GM12801 (cell line): ENCODE measurements around the gene GNB1L.

ENCODE experiments used
- TF ChIP-seq, protein P1 (sequence below): IDR thresholded peaks from one replicate; pipeline ENCODE4 v1.5.1; 2011; ENCODE audit warnings: control low read depth; ENCODE audit not compliant: insufficient read length; ENCODE audit errors: extremely low read depth

Gene GNB1L

DNA sequence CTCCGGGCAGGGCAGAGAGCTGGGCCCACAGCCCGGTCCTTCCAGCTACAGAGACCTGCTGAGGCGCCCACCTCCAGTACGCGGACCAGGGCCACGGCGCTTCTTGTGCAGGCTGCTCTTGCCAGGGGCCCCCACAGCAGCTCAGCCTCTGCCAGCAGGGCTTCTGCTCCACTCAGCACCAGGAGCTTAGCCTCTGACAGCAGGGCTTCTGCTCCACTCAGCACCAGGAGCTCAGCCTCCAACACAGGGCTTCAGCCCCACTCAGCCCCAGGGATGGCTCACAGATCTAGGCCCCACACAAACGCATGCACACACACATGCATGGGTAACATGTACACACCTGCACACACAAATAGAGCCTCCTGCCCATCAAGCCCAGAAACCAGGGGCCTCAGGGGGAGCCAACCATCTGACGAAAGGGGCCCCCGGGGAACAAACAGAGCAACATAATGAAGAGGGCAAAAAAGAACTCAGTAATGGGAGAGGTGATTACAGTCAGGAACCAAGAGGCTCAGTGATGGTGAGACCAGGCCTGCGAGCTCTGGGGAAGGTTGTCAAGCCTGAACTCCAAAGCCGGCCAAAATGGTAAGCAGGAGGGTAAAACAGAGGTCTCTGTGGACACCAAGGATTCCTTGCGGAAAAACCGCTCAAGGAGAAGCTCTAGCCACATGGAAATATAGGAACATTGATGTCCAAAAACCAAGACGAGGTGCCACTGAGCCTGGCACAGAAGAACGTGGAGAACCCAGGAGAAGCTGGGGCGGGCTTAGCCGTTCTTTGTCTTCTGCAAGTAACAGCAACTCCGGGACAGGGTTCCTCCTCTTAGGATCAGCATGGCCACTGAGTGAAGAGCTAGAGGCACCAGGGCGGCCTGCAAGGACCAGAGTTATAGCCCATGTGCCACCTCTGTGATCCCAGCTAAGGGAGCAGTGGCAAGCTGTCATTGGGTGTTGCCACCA lies 46.5 kb downstream of the GNB1L start:
- TF ChIP-seq, protein P1, sequence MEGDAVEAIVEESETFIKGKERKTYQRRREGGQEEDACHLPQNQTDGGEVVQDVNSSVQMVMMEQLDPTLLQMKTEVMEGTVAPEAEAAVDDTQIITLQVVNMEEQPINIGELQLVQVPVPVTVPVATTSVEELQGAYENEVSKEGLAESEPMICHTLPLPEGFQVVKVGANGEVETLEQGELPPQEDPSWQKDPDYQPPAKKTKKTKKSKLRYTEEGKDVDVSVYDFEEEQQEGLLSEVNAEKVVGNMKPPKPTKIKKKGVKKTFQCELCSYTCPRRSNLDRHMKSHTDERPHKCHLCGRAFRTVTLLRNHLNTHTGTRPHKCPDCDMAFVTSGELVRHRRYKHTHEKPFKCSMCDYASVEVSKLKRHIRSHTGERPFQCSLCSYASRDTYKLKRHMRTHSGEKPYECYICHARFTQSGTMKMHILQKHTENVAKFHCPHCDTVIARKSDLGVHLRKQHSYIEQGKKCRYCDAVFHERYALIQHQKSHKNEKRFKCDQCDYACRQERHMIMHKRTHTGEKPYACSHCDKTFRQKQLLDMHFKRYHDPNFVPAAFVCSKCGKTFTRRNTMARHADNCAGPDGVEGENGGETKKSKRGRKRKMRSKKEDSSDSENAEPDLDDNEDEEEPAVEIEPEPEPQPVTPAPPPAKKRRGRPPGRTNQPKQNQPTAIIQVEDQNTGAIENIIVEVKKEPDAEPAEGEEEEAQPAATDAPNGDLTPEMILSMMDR, result no peak

DNA sequence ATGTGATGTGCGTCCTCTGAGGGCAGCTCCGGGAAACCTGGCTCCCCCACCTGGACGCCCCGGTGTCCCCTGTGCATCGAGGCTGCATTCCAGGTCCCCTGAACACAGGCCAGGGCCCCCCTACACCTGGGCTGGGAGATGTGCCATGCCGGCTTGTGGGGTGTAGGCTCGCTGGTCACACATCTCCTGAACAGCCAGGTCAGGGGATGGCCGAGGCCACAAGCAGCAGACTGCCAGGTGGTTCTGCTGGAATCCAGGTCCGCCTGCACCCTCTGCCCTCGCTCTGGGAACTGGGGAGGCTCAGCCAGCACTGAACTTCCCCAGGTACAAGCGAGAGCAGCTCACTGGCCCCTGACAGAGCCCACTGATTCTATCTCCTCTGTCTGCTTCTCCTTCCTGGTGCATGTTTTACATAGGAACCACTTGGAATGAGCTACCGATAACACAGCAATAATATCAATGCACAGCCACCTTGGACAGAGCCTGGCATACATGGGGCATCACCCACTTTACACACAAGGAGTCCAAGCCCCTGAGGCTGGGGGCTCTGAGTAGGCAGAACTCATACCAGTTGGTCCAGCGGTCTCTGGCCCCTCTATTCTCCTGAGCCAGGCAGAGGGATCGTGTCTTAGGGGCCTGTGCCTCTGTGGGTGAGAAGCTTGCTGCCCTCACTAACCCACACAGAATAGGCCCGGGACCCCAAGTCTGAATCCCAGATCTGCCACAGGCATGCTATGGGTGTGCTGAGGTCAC lies 47.3 kb downstream of the GNB1L start:
- TF ChIP-seq, protein P1, result no peak

DNA sequence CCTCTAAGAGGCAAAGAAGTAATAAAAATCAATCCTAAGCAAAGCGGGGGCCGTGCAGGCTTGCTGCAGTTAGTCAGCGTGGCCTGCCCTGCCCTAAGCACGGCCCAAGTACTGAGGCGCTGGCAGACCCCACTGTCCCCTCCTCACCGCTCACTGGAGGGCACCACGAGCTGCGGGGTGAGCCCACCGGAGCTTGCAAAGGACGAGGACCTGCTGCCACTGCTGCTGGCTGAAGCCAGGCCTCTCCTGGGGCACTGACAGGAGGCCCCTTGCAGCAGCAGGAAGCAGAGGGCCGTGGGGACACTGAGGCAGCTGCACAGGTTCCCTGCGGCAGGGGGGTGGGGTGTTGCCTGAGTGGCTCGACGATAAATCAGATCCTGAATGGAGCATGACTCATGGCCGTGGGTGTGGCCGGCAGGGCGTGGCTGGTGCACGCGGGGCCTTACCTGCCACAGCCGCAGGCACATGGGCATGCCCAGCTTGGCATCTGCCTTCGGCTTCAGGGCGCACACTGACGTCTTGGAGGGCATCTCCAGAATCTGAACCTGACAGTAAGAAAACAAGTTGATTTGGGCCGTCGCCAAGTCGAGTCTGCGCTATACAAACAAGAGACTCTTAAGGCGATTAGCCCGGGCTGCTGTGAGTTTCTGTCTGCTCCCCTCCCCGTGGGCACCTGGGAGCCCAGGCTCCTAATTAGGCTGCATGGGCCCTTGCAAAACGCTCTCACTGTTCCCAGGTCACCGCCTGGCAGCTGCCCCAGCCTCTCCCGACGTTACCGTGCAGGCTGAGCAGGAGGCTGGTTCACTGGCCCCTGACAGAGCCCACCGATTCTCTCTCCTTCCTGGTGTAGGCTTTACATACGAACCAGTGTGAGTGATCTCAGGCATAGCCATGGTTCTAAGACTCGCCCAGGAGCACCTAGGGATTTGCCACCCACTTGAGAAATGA lies 48.2 kb downstream of the GNB1L start:
- TF ChIP-seq, protein P1, result no peak

DNA sequence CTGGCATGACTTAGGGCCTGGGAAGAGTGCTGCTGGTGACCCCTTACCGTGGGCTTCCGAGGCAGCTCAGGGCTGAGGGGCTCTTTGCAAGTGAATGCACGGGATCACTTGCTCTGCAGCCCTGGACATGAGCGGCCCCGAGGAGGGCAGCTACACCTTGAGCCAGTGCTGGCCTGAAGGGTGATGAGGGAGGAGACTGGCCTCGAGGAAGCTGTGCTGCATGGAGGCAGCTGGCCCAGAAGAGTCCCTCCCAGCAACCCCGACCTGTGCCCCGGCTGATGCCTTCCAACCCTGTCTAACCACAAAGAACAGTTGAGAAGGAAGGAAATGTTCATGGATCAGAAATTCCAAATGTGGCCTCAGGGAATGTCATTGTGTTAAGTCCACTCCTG lies 48.9 kb downstream of the GNB1L start:
- TF ChIP-seq, protein P1, result no peak

DNA sequence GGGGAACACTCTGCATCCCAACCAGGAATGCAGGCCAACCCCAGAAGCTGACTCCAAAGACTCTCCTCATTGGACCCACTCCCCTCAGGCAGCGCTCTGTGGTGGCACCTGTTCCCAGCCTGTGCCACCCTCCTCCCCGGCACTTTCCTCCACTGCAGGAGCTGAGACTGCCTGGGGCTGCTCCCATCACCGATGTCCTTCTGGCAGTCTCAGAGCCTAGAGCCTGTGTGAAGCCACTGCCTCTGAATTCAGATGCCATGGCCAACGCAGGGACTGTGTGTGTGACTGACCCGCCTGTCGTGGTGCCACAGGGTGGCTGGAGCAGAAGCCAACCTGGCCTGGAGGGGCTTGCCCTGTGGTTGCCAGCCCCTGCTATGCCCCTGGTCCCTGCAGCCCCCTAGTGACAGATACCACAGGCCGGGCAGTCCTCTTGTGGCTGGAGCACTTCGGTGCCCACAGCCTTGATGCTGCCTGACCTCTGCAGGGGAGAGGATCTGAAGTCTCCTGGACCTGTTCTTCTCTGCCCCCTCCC lies 50.9 kb downstream of the GNB1L start:
- TF ChIP-seq, protein P1, result no peak

DNA sequence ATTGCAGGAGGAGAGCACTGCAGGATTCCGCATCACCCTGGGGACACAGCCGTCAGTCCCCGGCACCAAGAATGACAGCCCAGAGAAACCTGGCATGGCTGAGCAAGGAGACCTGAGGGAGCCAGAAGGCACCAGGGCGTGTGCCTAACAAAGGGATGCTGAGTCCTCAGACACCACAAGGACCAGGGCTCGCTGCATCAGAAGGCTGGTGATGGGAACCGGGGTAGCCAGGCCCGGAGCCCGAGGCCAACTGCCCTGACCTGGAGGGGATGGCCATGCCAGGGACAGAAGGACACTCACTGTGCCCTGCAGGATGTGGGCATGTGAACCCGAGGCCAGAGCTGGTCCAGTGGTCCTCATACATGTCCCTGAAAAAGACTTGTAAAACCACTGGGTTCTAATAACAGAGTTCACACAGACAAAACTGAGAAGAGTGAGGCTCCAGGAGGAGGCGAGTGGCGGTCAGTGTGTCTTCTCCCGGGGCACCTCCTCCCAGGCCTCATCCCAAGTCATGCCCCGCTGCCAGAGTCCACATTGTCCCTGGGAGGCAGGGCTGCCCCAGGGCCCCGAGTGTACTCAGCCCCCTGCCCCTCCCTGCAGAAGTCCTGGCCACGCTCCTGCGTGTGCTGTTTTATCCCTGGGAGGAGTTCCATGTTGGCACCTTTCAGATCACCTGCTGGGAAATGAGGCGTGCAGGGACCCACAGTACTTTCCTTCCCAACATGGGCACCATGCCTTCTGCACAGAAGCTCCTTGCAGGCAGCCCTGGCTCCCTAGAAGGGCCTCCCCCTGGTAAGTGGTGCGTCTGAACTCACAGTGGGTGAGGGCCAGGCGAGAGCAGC lies 51.6 kb downstream of the GNB1L start:
- TF ChIP-seq, protein P1, result no peak
